SK-N-SH treated with all-trans-retinoic acid at 6 μM for 48 hours (cell line): Measurements from ENCODE around the gene EDC3.
A peak's percentile ranks its signal among the peaks of the same experiment; 100 is the strongest.

ENCODE experiments used
- ATAC-seq: fragments of 200-7000 bp; cut with Tn5 transposase; 3 replicates; pipeline ENCODE4 v1.9.1; 2020; ENCODE audit warnings: mild to moderate bottlenecking, moderate library complexity
- ARNTL ChIP-seq: fragments of 450-650 bp; formaldehyde crosslinking; IDR thresholded peaks from 2 replicates; pipeline ENCODE4 v1.5.0; 2020; ENCODE audit warnings: low read depth, mild to moderate bottlenecking, moderate library complexity, borderline replicate concordance
- ESRRG ChIP-seq: fragments of 250-450 bp; sonication (Bioruptor Pico); IDR thresholded peaks from 2 replicates; pipeline ENCODE4 v1.6.1; 2021; ENCODE audit warnings: mild to moderate bottlenecking
- GLIS3 ChIP-seq: fragments of 250-450 bp; sonication (Bioruptor Pico); IDR thresholded peaks from 2 replicates; pipeline ENCODE4 v1.5.0; 2020; ENCODE audit warnings: mild to moderate bottlenecking, moderate library complexity
- OSR1 ChIP-seq: fragments of 250-450 bp; sonication (Bioruptor Pico); IDR thresholded peaks from 2 replicates; pipeline ENCODE4 v1.8.0; 2022; ENCODE audit warnings: moderate library complexity, mild to moderate bottlenecking, inconsistent platforms
- PATZ1 ChIP-seq: fragments of 250-450 bp; sonication (Bioruptor Pico); IDR thresholded peaks from 2 replicates; pipeline ENCODE4 v1.8.0; 2020; ENCODE audit warnings: mild to moderate bottlenecking, moderate library complexity, borderline replicate concordance
- PPARA ChIP-seq: fragments of 250-450 bp; sonication (Bioruptor Pico); IDR thresholded peaks from 2 replicates; pipeline ENCODE4 v1.5.0; 2020; ENCODE audit warnings: mild to moderate bottlenecking, borderline replicate concordance
- RARB ChIP-seq: fragments of 250-450 bp; sonication (Bioruptor Pico); IDR thresholded peaks from 2 replicates; pipeline ENCODE4 v1.8.0; 2021; ENCODE audit warnings: mild to moderate bottlenecking, moderate library complexity
- SNAI2 ChIP-seq: fragments of 250-450 bp; sonication (Bioruptor Pico); IDR thresholded peaks from 2 replicates; pipeline ENCODE4 v1.5.0; 2020; ENCODE audit warnings: mild to moderate bottlenecking, moderate library complexity
- TCF4 ChIP-seq: fragments of 250-450 bp; sonication (Bioruptor Pico); IDR thresholded peaks from 2 replicates; pipeline ENCODE4 v1.8.0; 2021; ENCODE audit warnings: mild to moderate bottlenecking, moderate library complexity, borderline replicate concordance
- TOX ChIP-seq: fragments of 250-450 bp; sonication (Bioruptor Pico); IDR thresholded peaks from 2 replicates; pipeline ENCODE4 v1.8.0; 2021; ENCODE audit warnings: mild to moderate bottlenecking, moderate library complexity, borderline replicate concordance
- TSHZ2 ChIP-seq: fragments of 250-450 bp; sonication (Bioruptor Pico); IDR thresholded peaks from 2 replicates; pipeline ENCODE4 v1.5.0; 2020; ENCODE audit warnings: mild to moderate bottlenecking, moderate library complexity
- ZC3H10 ChIP-seq: fragments of 250-450 bp; sonication (Bioruptor Pico); IDR thresholded peaks from 2 replicates; pipeline ENCODE4 v1.5.1; 2021; ENCODE audit warnings: mild to moderate bottlenecking, moderate library complexity
- ZFP3 ChIP-seq: fragments of 250-450 bp; sonication (Bioruptor Pico); IDR thresholded peaks from 2 replicates; pipeline ENCODE4 v1.5.0; 2020; ENCODE audit warnings: mild to moderate bottlenecking, moderate library complexity
- ZFP30 ChIP-seq: fragments of 450-650 bp; formaldehyde crosslinking; IDR thresholded peaks from 2 replicates; pipeline ENCODE4 v1.5.0; 2022; ENCODE audit warnings: mild to moderate bottlenecking, moderate library complexity
- ZNF565 ChIP-seq: fragments of 450-650 bp; formaldehyde crosslinking; conservative IDR thresholded peaks from 2 replicates; pipeline ENCODE4 v1.5.0; 2020; ENCODE audit warnings: low read depth, mild to moderate bottlenecking, moderate library complexity
- ZNF70 ChIP-seq: fragments of 450-650 bp; formaldehyde crosslinking; IDR thresholded peaks from 2 replicates; pipeline ENCODE4 v1.5.0; 2020; ENCODE audit warnings: mild to moderate bottlenecking, moderate library complexity
- ZNF8 ChIP-seq: fragments of 450-650 bp; formaldehyde crosslinking; IDR thresholded peaks from 2 replicates; pipeline ENCODE4 v1.5.0; 2020; ENCODE audit warnings: mild to moderate bottlenecking, moderate library complexity
- TF ChIP-seq, protein P1 (sequence below): fragments of 250-450 bp; sonication (Bioruptor Pico); IDR thresholded peaks from 2 replicates; pipeline ENCODE4 v1.5.1; 2021; ENCODE audit warnings: mild to moderate bottlenecking, moderate library complexity
- TF ChIP-seq, protein P2 (sequence below): fragments of 250-450 bp; sonication (Bioruptor Pico); IDR thresholded peaks from 2 replicates; pipeline ENCODE4 v1.8.0; 2021; ENCODE audit warnings: low read depth, mild to moderate bottlenecking, moderate library complexity, borderline replicate concordance
- TF ChIP-seq, protein P3 (sequence below): fragments of 250-450 bp; sonication (Bioruptor Pico); IDR thresholded peaks from 2 replicates; pipeline ENCODE4 v1.5.1; 2020; ENCODE audit warnings: low read depth, mild to moderate bottlenecking, moderate library complexity

Gene EDC3

DNA sequence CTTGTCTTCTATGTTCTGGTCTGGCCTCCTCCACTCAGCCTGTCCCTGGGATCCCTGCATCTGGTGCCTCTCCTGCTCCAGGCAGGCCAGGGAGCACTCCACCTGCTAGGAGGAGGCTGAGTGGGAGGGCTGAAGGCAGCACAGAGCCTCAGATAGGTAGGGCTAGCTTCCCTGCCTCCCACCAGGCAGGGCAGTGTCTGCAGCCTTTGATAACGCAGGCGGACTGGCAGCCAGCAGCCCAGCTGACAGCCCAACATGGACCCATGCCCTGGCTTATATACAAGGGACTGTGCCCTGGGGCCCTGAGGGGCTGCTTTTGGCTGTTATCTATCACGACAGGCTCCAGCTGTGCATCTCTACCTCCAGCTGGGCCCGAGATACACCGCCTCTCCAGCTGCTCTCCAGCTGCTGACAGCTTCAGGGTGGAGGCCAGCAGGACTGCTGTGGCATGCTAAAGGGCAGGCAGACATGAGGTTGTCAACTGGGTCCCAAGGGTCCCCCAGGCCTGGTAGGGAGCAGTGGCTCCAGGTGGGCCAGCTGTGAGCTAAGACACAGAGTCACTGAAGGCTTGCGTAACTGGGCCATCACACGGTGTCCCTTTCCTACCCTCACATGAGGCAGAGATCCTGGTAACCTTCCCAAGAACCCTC is 85.4 kb downstream of the EDC3 start:
- TF ChIP-seq ARNTL (CRISPR knock-in tag) (no peak), TCF4 (CRISPR knock-in tag) (peak; percentile 25; the same call in 1 of the 2 replicates), ZNF70 (CRISPR knock-in tag) (peak; percentile 38; the same call in 1 of the 2 replicates)
- TF ChIP-seq, protein P1, sequence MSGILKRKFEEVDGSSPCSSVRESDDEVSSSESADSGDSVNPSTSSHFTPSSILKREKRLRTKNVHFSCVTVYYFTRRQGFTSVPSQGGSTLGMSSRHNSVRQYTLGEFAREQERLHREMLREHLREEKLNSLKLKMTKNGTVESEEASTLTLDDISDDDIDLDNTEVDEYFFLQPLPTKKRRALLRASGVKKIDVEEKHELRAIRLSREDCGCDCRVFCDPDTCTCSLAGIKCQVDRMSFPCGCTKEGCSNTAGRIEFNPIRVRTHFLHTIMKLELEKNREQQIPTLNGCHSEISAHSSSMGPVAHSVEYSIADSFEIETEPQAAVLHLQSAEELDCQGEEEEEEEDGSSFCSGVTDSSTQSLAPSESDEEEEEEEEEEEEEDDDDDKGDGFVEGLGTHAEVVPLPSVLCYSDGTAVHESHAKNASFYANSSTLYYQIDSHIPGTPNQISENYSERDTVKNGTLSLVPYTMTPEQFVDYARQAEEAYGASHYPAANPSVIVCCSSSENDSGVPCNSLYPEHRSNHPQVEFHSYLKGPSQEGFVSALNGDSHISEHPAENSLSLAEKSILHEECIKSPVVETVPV (CRISPR knock-in tag), result no peak
- no peak for ATAC-seq

DNA sequence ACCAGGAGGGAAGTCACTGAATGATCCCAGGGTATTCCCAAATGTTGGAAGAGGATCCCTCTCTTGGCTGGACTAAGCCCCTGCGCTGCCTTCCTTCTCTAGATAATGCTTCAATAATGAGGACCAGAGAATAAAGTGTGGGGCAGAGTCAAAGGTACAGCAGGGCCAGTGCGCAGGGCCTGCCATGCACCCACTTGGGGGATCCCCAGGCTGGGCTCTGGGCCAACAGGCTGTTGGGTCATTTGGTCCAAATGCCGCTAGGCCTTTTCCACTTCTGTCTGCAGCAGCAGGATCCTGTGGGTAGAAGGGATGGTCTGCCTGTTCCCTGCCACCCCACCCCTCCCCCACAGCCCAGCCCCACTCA is 85.9 kb downstream of the EDC3 start:
- ATAC-seq, result no peak
- TF ChIP-seq ESRRG (CRISPR knock-in tag) (no peak), PATZ1 (CRISPR knock-in tag) (no peak), ARNTL (CRISPR knock-in tag) (no peak), RARB (CRISPR knock-in tag) (no peak), OSR1 (CRISPR knock-in tag) (no peak), TOX (CRISPR knock-in tag) (no peak), ZFP3 (CRISPR knock-in tag) (no peak), TCF4 (CRISPR knock-in tag) (no peak), ZNF565 (CRISPR knock-in tag) (no peak), ZNF8 (CRISPR knock-in tag) (no peak), PPARA (no peak)
- TF ChIP-seq, protein P2, sequence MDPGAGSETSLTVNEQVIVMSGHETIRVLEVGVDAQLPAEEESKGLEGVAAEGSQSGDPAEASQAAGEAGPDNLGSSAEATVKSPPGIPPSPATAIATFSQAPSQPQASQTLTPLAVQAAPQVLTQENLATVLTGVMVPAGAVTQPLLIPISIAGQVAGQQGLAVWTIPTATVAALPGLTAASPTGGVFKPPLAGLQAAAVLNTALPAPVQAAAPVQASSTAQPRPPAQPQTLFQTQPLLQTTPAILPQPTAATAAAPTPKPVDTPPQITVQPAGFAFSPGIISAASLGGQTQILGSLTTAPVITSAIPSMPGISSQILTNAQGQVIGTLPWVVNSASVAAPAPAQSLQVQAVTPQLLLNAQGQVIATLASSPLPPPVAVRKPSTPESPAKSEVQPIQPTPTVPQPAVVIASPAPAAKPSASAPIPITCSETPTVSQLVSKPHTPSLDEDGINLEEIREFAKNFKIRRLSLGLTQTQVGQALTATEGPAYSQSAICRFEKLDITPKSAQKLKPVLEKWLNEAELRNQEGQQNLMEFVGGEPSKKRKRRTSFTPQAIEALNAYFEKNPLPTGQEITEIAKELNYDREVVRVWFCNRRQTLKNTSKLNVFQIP (CRISPR knock-in tag), result no peak
- TF ChIP-seq, protein P1 (CRISPR knock-in tag), result no peak

DNA sequence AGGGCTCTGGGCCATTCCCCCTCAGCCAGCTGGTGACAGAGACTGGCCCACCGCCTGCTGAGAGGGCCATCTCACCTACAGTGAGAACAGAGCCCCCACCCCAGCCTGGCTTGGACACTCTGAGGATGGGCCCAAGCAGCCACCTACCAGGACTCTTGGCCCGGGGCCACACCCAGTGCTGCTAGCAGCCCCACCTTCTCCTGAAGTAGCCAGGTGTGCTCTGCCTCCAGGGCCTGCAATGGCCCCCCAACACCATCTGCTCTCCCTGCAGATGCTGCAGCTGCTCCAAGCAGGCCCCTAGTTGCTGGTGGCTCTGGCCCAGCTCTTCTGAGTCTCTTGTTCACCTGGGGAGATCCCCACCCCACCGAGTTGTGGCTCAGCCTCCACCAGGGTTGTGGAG is 87.0 kb downstream of the EDC3 start:
- TF ChIP-seq ZNF8 (CRISPR knock-in tag) (no peak), RARB (CRISPR knock-in tag) (no peak), ZC3H10 (CRISPR knock-in tag) (no peak), GLIS3 (no peak), ZNF565 (CRISPR knock-in tag) (no peak), TSHZ2 (no peak), ESRRG (CRISPR knock-in tag) (no peak), PATZ1 (CRISPR knock-in tag) (no peak), ZFP30 (CRISPR knock-in tag) (no peak), TOX (CRISPR knock-in tag) (no peak), SNAI2 (CRISPR knock-in tag) (no peak)
- TF ChIP-seq, protein P2 (CRISPR knock-in tag), result no peak
- TF ChIP-seq, protein P3, sequence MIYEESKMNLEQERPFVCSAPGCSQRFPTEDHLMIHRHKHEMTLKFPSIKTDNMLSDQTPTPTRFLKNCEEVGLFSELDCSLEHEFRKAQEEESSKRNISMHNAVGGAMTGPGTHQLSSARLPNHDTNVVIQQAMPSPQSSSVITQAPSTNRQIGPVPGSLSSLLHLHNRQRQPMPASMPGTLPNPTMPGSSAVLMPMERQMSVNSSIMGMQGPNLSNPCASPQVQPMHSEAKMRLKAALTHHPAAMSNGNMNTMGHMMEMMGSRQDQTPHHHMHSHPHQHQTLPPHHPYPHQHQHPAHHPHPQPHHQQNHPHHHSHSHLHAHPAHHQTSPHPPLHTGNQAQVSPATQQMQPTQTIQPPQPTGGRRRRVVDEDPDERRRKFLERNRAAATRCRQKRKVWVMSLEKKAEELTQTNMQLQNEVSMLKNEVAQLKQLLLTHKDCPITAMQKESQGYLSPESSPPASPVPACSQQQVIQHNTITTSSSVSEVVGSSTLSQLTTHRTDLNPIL (CRISPR knock-in tag), result no peak
- TF ChIP-seq, protein P1 (CRISPR knock-in tag), result no peak
- ATAC-seq, result no peak
